ENCODE measurements around the gene CACNB4.
A peak's percentile ranks its signal among the peaks of the same experiment; 100 is the strongest.

CACNB4 gene

GRCh38 chr2:152103271-152103670 is 4.4 kb upstream of the CACNB4 start:
- H3K9me3 ChIP-seq, result no peaks in the 10 kb centered on the region
- H3K36me3 ChIP-seq, result no peaks in the 10 kb centered on the region
- H3K4me1 ChIP-seq, result peaks cover 0 to 14% (median 12%) of the 10 kb centered on the region in 4 donors
- DNase-seq, result no peak
- no peak overlapping the region for H3K4me3 ChIP-seq
- H3K27me3 ChIP-seq, result peaks cover 0 to 13% of the 10 kb centered on the region in 2 donors
- intact Hi-C loops (cut with DNase I; ENCODE audit: low total_unique reads), result no loop called here
- no peak for TF ChIP-seq CTCF (IDR thresholded peaks at IDR 0.05)
- no peak overlapping the region for H3K27ac ChIP-seq

GRCh38 chr2:152100961-152101360 is 2.1 kb upstream of the CACNB4 start:
- peaks cover 0 to 13% of the 10 kb centered on the region in 2 donors for H3K27me3 ChIP-seq
- H3K27ac ChIP-seq, result no peak overlapping the region
- H3K9me3 ChIP-seq, result no peaks in the 10 kb centered on the region
- TF ChIP-seq CTCF (IDR thresholded peaks at IDR 0.05), result no peak
- intact Hi-C loops (cut with DNase I; ENCODE audit: low total_unique reads), result no loop called here
- H3K36me3 ChIP-seq, result no peaks in the 10 kb centered on the region
- no peak overlapping the region for H3K4me3 ChIP-seq
- H3K4me1 ChIP-seq, result peaks cover 0 to 25% (median 16%) of the 10 kb centered on the region in 4 donors
- DNase-seq, result no peak

- Histone ChIP-seq H3K9me3 (no peaks in the 10 kb centered on the region), H3K27me3 (peaks cover 0 to 13% of the 10 kb centered on the region in 2 donors), H3K4me1 (peaks cover 0 to 25% (median 16%) of the 10 kb centered on the region in 4 donors), H3K36me3 (no peaks in the 10 kb centered on the region), H3K4me3 (peak overlapping the region; percentile 63 to 81), H3K27ac (peak overlapping the region in 1 of 2 donors; percentile 65)
- intact Hi-C loops (cut with DNase I; ENCODE audit: low total_unique reads), result no loop called here
- no peak for TF ChIP-seq CTCF (IDR thresholded peaks at IDR 0.05)
- DNase-seq, result peak in 1 of 2 donors; percentile 28
Observed at GRCh38 chr2:152099367-152100050, 665 bp upstream of the CACNB4 start.

GRCh38 chr2:152097801-152098495 is 896 bp downstream of the CACNB4 start:
- intact Hi-C loops (cut with DNase I; ENCODE audit: low total_unique reads), result no loop called here
- H3K36me3 ChIP-seq, result no peaks in the 10 kb centered on the region
- peak overlapping the region; percentile 65 for H3K27ac ChIP-seq
- peak; percentile 39 to 71 for DNase-seq
- H3K4me1 ChIP-seq, result peaks cover 0 to 25% (median 16%) of the 10 kb centered on the region in 4 donors
- peak overlapping the region; percentile 63 to 81 for H3K4me3 ChIP-seq
- no peaks in the 10 kb centered on the region for H3K9me3 ChIP-seq
- TF ChIP-seq CTCF (IDR thresholded peaks at IDR 0.05), result no peak
- H3K27me3 ChIP-seq, result peaks cover 0 to 10% of the 10 kb centered on the region in 2 donors

- Histone ChIP-seq H3K4me3 (peak overlapping the region; percentile 63 to 81), H3K4me1 (peaks cover 0 to 25% (median 16%) of the 10 kb centered on the region in 4 donors), H3K27me3 (peaks cover 0 to 10% of the 10 kb centered on the region in 2 donors), H3K27ac (peak overlapping the region; percentile 65), H3K36me3 (no peaks in the 10 kb centered on the region), H3K9me3 (no peaks in the 10 kb centered on the region)
- DNase-seq, result no peak
- intact Hi-C loops (cut with DNase I; ENCODE audit: low total_unique reads), result no loop called here
- no peak for TF ChIP-seq CTCF (IDR thresholded peaks at IDR 0.05)
Observed at GRCh38 chr2:152097290-152097800, 1.5 kb downstream of the CACNB4 start.

All from tibial artery (tissue), 4 donors.